HG03520 (cell line): ENCODE results near the gene ZNF831.

ENCODE experiments used
- ATAC-seq: cut with Tn5 transposase; IDR thresholded peaks from one replicate; pipeline ENCODE4 v1.9.1; 2021; ENCODE audit warnings: mild to moderate bottlenecking, moderate library complexity; ENCODE audit not compliant: unreplicated experiment

ZNF831 gene

GRCh38 chr20:59207742-59208357, 44.2 kb downstream of the ZNF831 start:
- no peak for ATAC-seq

DNA sequence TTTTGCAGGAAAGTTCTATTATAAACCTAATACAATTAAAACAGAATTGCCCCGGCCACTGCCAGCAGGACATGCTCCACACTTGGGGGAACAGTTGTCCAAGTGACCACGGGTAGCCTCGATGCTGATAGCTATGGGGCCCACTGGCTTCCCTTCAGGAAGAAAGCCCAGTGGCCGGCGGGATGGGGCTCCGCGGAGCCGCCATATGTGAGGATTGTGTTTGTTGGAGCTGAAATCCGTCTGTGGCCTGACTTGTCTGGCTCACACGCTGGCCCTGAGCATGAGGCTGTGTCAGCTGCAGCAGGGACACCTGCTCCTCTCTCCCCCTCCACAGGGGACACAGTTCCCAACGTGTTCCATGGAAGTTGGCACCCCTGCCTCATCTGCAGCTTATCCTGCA, 46.6 kb downstream of the ZNF831 start:
- no peak for ATAC-seq

- no peak for ATAC-seq
These were observed 47.7 kb downstream of the ZNF831 start for GRCh38 chr20:59211208-59211765.

DNA sequence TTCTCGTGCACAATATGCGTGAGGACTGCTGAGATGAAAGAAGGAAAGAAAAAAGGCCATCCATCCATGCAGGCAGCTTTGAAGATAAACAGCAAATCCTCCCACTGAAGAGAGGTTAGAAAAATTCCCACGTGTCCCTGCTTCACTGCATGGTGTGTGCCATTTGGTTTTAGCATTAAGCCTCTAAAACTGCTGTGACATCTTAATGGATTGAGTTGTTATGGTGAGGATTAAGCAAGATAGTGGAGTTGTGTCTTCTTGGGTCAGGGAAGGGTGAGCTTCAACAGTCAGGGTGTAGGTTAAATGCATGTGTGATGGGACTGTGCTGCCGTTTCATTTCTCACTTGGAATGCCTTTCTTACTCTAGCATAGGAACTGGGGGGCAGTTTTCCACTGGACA, 50.5 kb downstream of the ZNF831 start:
- ATAC-seq, result no peak

- ATAC-seq, result no peak
These were observed 51.3 kb downstream of the ZNF831 start for GRCh38 chr20:59214606-59215547.

DNA sequence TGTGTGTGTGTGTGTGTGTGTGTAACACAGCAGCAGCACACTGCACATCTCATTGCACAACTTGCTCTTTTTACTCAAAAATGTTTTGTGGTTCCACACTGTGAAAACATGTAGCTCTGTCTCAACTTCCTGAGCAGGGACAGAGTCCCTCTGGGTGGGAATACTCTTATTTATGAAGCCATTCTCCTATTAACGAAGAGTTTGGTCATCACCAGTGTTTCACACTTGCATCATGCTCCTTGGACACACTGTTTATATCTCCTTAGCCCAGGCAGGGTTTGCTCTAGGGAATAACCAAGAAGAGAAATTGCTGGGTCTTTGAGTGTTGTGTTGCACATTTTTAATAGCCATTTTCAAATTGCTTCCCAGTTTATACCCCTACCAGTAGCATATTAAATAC, 53.6 kb downstream of the ZNF831 start:
- ATAC-seq, result no peak

- ATAC-seq, result no peak
These were observed 54.2 kb downstream of the ZNF831 start for GRCh38 chr20:59217794-59218280.

GRCh38 chr20:59219211-59219610, 55.6 kb downstream of the ZNF831 start:
- no peak for ATAC-seq

DNA sequence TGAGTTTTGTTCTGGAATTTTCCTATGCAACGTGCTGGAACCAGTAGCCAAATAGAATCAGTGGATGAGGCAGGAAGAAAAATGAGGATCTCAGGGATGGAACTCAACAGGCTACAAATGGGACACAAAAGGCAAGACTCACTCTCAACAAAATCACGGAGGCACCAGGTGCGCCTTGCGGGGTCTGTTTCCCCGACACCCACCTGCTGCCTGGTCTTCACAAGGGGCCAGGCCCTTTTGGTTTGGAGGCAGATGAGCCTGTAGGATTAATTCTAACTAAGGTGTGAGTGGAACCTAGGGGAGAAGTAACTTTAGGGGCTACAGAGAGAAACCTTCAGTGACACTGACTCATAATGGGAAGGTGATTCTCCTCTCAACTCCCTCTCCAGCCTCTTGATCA, 56.5 kb downstream of the ZNF831 start:
- ATAC-seq, result no peak

DNA sequence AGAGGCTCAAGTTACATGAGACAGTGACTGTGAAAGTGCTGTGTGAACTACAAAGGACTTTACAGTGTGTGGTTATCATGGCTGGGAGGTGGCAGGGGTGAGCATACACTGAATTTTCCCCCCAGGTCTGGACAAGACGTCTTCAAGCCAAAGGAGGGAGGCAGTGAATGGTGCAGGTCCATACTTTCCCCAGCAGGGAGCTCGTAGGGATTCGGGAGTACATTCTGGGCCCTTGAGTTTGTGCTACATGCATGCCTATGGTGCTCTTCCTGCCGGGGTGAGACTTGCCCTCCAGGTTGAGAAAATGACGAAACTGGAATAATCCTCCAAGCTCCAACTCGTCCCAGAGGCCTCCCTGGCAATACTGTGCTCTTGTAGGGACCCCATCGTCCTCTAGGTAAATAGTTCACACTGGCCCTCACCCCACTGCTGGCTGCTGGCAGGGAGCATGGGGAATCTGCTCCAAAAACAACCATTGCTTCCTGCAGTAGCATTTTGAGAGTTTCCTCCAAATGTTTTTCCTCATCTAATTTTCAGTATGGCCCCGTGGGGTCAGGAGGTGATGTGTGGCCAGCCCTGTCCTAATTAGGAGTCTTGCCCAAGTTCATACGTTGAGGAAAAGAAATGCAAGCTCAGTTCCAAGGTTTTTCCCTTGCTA, 57.6 kb downstream of the ZNF831 start:
- ATAC-seq, result no peak

- no peak for ATAC-seq
These were observed 58.2 kb downstream of the ZNF831 start for GRCh38 chr20:59221707-59222252.

DNA sequence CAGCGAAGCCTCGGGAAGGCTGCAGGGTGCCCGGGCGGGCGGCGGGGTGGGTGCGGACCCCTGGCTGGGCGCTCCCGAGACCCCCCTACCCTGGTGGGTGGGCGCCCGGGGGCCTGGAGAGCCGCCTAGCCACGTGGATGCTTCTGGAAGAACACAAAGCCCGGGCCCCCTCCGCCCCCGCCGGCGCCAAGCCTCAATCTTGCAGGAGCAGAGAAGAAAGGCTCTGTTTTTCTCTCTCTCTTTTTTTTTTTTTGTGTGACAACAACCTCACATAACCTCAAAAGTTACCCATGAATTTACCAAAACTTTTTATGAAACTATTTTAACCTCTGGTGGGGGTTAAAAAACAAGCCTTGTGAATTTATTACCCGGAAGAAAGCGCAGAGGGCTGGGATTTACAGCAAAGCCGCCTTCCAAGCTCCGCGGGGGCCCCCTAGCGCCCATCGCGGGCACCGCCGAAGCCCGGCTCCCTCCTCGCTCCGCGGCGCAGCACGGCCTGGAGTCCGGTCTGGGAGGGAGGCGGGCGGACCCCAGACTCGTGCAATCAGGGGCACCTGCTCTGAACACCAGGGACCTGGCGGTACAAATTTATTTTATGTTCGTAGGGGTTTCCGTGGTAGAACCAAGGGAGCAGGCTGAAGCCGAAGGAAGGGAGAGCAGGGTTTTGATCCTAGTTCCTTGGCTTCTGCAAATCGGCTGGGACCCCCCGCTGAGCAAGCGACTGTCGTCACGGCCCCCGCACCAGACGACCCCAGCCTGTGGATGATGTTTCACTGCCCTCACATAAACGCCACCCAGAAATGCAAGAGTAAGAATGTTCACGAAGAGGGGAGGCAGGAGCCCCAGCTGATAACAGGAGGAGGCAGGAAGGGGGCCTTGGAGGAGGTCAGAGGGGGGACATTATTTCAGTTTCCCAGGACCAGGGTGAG, 58.9 kb downstream of the ZNF831 start:
- ATAC-seq, result peak; percentile 65

GRCh38 chr20:59223182-59223601, 59.6 kb downstream of the ZNF831 start:
- ATAC-seq, result no peak

GRCh38 chr20:59223750-59224149, 60.1 kb downstream of the ZNF831 start:
- no peak for ATAC-seq

DNA sequence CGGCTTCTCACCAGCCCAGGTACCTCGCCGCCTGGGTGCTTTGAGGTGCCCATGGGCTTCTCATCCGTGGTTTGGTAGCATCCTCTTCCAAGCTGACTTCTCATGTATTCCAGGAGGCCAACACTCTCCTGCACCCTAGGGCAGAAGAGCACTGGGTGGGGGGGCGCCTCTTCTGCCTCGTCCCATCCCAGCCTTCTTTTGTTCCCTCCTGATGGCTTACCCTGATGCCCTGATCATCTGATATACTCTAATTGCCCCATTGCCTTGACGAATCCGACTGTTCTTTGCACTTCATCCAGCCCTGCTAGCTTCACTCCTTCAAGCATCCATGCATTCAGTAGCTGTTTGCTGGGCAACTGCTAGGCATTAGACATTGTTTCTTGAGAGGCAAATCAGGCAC, 60.6 kb downstream of the ZNF831 start:
- no peak for ATAC-seq

- no peak for ATAC-seq
These were observed 66.8 kb downstream of the ZNF831 start for GRCh38 chr20:59230385-59230784.

DNA sequence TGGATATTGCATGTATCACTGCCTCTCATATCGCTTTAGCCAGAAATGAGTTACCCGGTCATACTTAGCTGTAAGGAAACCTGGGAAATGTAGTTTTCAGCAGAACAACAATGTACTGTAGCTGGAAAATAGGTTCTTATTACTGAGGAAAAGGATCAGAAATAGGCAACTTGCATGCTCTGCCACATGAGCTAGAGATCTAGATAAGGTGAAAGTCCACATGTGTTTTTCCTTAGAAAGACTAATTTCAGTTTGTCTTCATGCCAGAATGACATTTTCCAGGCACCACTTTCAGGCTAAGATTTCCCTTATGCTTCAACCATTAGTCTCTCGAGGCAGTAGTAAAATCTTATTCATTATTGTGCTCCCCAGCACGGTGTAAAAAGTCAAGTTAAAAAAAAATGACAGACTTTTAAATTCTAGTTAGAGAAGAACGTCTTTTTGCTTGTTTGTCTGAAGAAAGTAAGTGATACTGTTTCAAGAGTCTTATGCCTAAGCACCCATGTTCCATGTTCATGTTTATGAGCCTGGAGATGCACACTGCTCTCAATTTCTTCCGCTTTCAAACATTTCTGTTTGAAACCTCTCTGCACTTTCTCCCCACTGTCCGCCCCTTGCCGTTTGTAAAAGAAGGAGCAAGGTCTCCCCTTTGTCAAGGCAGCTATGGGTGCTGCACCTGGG, 67.6 kb downstream of the ZNF831 start:
- no peak for ATAC-seq

GRCh38 chr20:59232618-59233017, 69.0 kb downstream of the ZNF831 start:
- no peak for ATAC-seq

DNA sequence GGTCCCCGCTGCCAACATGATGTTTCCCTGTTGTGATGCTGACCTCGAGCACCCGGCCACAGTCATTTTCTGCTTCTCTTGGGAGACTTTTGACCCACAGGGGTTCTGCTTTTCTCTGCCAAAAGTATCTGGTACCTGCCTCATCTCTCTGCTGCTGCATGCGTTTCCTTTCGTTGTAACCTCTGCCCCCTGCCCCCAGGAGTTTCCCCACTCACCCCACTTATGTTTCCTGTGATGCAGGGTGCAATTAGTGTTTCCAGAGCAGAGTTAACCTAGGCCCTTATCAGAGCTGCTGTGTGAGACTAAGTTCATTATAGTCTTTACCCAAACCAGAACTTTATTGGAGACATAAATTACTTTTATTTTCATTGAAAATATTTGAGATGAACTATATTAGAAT, 71.6 kb downstream of the ZNF831 start:
- no peak for ATAC-seq
